HG03460 (cell line): ENCODE measurements around the gene TIFAB.

Experiments used
- ATAC-seq: cut with Tn5 transposase; IDR thresholded peaks from one replicate; pipeline ENCODE4 v1.9.1; 2021; ENCODE audit not compliant: unreplicated experiment

Gene TIFAB

GRCh38 chr5:135444360-135444759, 7.8 kb downstream of the TIFAB start:
- ATAC-seq = no peak

DNA sequence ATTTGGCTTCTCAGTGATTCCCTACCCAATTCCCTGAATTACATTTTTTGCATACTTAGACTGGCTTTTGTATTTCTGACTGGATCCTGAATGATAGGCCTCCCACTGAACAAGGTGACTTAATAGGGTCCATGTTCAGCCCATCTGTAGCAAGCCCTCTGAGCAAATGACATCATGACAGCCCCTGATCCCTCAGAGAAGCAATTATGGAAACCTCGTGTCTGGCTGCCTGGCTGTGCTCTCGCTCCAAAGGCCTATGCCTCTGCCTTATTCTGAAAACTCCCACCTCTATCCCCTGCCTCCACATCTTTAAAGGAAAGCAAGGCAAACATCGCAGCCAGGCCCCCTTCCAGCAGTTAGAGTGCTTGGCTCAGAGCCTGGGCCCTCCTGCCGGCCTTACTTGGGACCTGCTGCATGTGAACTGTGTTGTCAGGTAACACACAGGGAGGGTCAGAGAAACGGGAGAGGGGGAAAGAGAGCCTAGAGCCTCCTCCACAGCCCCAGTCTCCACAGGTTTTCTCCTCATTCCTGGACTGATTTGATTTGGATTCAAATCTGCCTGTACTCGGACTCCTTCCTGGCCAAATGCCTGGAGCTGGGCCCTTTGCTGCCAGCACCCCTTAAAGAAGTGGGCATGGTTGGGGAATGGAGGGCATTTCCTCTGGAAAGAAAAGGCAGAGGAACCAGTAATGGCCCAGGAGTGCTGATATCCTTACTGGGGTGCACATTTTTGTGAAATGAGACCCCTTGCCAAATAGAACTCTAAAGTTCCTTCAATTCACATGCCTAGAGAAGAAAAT, 8.8 kb downstream of the TIFAB start:
- no peak for ATAC-seq

GRCh38 chr5:135442431-135443160, 9.6 kb downstream of the TIFAB start:
- ATAC-seq = no peak

- ATAC-seq = no peak
Measured at GRCh38 chr5:135441919-135442318, 10.2 kb downstream of the TIFAB start.

GRCh38 chr5:135441350-135441831, 10.8 kb downstream of the TIFAB start:
- no peak for ATAC-seq

DNA sequence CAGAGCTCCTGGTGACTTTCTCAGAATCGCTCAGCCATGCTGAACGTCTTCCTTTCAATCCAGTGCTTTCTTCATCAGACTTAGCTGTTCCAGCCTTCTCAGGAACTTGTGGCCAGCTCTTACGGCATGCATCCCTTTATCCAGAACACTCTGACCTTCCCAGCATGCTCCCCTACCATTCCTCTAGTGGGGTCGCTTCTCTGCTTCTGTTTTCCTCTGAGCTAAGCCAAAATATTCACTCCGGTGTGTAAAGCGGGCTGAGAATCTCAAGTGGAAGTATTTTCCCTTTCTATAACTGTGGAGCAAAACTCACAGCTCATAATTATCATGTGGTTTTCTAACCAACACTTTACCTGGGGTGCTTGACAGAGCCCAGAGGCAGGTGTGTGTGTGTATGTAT, 11.2 kb downstream of the TIFAB start:
- no peak for ATAC-seq

DNA sequence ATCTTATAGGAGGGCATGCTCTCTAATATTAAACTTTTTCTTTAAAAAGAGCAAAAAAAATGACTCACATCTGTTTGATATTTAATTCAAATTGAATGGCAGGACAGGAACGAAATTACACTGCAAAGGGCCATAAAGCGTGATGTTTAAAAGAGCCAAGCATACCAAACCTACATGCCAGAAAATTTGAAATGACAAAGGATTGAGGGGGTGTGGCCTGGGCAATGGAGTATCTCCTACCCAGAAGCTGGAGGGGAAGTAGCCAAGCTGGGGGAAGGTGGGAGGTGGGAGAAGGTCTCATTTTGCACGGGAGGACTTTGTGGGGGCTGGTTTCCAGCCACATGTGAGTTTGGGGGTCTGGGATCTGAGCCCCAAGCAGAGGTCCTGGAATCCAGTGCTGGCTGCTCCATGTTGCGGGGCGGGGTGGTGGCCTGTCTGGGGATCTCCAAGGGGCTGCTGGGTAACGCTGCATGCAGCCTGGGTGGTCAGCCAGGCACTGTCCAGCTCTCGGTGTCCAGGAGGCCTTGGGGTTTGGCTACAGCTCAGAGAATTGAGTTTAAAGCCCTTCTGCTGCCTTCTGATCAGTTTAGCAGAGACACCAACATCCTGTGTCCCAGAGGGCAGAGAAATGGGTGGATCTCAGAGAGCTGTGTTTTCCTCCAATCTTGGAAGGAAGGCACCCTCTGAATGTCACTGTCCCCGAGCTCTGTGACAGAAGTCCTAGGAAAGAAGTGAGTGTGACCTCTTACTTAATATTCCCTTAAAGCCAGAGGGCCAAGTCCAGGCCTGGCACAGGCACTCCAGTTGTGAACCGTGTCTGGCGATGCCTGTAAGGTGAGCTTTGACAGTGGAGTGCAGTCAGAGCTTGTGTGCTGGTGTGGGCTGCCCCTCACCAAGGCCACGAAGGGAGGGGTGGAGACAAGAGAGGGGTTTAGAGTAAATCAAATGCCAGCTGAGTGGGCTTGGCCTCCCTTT, 12.6 kb downstream of the TIFAB start:
- no peak for ATAC-seq

DNA sequence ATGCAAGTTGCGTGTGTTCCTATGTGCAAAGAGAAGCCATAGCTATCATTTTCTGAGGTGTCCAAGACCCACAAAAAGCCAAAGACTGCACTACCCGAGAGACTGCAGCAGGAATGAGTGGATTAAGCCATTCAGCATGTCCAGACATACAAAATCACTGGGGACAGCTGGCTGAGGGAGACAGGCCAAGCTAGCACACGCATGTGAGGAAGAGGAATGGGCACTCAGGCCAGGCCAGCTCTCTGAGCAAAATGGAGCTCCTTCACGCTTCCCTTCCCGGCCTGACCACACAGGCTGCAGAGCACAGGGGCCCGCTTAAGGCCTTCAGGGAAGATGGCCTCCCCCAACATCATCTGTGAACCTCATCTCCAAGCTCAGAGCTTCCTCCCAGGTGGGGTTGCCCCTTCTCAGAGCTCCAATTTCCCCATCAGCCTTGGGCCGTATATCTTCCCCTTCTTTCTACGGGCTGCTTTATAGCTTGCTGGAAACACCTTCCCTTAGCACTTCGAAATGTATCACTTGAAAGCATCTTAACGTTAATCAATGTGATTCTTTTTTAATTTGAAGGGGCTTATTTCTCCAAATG, 13.4 kb downstream of the TIFAB start:
- ATAC-seq = no peak

GRCh38 chr5:135437796-135438560, 14.2 kb downstream of the TIFAB start:
- no peak for ATAC-seq

- ATAC-seq = no peak
Measured at GRCh38 chr5:135437422-135437795, 14.7 kb downstream of the TIFAB start.

GRCh38 chr5:135436951-135437418, 15.2 kb downstream of the TIFAB start:
- no peak for ATAC-seq

DNA sequence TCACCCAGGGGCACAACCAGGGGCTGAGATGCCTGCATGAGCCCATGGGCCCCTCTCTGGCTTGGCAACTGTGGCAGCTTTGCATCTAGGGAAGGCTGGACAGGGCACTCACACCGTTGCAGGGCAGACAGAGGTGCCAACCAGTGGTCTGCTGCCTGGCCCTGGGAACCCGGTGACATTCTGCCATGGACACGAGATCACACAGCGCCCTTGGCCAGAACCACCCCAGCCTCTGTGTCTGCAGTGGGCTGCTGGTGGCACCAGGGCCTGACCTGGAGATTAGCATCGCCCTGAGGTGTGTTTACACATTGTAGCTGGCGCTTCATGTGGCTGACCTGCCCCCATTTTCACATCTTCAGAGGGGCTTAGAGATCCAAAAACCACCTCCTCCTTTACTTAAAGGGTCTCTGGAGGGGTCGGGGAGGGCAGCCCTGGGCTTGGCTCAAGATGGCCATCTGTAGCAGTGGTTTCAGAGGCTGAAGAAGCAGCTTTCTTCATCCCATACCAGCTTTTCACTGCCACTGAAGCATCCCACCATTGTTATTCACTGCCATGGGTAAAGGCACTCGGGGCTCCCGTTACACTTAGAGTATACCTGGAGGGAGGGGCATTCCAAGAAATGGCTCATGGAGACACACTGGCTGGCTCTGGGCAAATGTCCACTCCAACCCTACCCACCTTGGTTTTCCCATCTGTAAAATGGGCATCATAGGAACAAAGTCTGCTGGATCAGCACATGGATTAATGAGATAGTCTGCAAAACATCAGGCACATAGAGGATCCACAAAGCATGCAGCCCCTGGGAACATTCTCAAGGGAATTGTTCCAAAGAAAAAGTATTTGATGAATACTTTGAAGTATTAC, 16.5 kb downstream of the TIFAB start:
- no peak for ATAC-seq

DNA sequence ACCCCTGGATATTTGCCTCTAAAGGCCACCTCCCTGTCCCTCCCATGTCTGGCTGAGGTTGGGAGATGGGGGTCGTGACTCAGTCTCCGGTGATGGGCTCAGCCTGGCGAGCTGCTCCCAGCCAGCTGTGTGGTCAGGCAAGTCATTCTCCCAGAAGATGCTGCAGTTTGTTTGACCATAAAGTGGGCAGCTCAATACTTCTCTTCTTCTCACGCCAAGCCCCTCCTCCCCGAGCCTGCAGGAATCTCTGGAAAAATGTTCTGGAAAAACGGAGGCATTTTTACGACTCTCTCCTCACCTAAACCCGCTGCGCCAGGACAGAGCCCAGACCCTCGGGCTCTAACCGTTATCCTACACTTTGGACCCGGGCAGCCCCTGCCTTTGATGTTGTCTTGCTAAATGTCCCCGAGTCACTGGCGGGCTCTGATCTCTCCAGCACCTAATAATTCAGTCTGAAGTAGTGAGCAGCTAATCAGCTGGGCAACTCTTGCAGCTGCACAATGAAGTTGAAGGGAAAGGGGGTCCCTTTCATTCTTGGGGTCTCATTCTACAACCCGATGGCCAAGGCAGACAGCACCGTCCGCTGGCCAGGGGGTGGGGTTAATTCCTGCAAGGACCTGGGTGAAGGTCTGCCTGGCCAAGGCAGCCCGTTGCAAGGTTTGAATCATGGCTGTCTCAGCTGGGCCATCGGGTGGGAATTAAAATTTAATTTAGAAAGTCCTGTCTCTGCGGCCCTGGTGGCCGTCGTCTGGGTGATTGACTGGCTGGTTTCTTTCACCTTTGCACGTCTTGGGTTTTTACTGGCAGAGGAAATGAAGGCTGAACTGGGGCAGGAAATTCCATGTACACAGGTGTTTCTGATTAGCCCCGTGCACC, 17.3 kb downstream of the TIFAB start:
- no peak for ATAC-seq

DNA sequence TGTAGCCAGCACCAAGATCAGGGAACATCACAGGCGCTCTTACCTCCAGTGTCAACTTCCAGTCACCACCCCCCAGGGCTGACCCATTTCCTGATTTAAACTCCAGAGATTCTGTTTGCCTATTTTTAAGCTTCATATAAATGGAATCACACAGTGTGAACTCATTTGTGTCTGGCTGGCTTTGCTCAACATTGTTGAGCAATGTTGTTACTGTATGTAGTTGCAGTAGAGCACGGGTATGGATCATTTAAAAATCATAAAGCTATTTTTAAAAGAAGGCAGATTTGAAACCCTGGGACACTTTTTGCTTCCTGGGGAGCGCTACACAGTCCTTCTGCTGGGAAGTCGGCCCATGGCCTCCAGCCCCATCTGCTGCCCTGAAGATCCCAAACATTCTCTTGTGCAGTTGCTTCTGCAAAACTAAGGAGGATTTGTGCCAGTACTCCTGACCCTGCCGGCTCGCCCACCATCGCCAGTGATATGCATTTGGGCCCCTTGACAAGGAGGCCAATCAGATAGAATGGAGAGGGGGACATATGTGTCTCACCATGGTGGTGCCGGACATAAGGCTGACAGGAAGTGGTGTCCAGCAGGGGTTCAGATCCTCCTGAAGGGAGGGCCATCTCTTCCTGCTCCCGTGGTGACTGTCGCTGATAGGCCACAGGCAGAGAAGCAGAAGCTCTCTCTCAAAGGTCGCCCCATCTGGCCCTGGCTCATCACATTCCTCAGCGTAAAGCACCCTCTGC, 18.3 kb downstream of the TIFAB start:
- ATAC-seq = no peak

- no peak for ATAC-seq
Measured at GRCh38 chr5:135432113-135432512, 20.0 kb downstream of the TIFAB start.

DNA sequence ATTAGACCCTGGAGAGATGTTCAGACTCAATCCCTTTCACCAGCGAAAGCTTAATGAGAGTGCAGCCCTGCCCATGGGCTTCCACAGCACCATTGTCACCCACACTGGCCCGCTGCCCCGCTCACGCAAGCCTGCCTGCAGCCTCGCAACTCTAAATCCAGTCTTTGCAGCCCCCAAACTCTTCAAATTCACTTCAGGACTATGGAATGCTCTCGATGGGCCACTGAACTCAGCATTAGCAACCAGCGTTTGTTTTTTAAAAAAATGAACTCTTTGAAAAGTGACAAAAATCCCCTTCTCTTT, 22.1 kb downstream of the TIFAB start:
- no peak for ATAC-seq

DNA sequence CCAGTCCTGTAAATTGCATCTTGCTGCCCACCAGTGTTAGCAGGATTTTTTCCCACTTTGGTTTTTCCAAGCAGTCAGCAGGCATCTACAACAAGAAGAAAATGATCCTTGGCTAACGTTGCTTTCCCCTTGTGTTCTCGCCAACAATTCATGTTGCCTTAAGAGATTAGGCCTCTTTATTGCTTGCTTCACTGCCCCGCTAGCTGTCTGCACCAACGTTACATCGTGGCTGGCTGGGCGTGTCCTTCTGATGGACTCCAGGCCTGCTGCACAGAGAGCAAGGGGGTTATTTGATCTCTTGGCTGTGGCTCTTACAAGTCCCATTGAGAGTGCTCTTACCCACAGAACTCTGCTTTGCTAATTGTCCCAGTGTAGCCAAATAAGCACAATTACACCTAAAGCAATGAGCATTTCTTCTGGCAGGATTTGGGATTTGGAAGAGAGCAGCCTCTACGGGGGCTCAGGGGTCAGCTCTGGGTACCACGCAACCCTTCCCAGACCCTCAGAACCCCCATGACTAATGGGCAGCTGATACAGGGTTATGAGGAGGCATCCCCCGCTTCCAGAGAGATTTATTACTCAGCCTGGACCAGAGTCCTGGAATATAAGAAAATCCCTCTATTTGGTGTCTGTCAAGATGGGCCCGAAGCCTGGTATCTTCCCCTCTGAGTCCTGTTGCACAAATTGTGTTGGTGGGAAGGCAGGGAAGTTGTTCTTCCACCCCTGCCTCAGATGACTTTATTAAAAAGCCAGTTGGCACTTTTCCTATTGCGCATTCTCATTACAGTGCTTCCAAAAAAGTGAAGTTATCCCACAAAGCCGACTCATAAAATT, 22.6 kb downstream of the TIFAB start:
- no peak for ATAC-seq
